Prostate gland (tissue), 2 donors: ENCODE results near the gene NPB. TPM values are rescaled to one million over a fixed set of nuclear protein-coding genes. Genes with fewer than 3 reads are reported as not detected.

ENCODE experiments used
- DNase-seq: peaks from one replicate; pipeline ENCODE4 v3.0.0-alpha.2; 2019; ENCODE audit warnings: low spot score
- H3K27ac ChIP-seq, 2 donors: fragments of 200-600 bp; sonication (generic); 2 replicates each; pipeline ENCODE4 v1.5.1; 2017 to 2019
- H3K27me3 ChIP-seq: fragments of 200-600 bp; sonication (generic); replicated peaks from 2 replicates; pipeline ENCODE4 v1.5.1; 2019; ENCODE audit not compliant: insufficient read depth
- H3K36me3 ChIP-seq, 2 donors: fragments of 200-600 bp; sonication (generic); 1 replicate in 1 of 2; 2 replicates in 1 of 2; pipeline versions ENCODE4 v1.5.1 to v1.8.1; 2017 to 2019
- H3K4me1 ChIP-seq: fragments of 200-600 bp; sonication (generic); replicated peaks from 2 replicates; pipeline ENCODE4 v1.5.1; 2019
- H3K4me3 ChIP-seq, 2 donors: fragments of 200-600 bp; sonication (generic); 2 replicates each; pipeline ENCODE4 v1.5.1; 2017 to 2019
- H3K9me3 ChIP-seq: fragments of 200-600 bp; sonication (generic); 2 replicates; pipeline ENCODE4 v1.5.1; 2017
- POLR2A ChIP-seq: fragments of 450-650 bp; IDR thresholded peaks from one replicate; pipeline ENCODE4 v1.6.1; 2016; ENCODE audit warnings: antibody characterized with exemption, mild to moderate bottlenecking
- POLR2AphosphoS5 ChIP-seq: sonication (generic); formaldehyde crosslinking; IDR thresholded peaks from one replicate; pipeline ENCODE4 v1.6.1; 2017; ENCODE audit warnings: antibody characterized with exemption
- WGBS: methylation state at CpG from one replicate; pipeline ENCODE4 v1.1.5; 2018; 5-methylcytosine and 5-hydroxymethylcytosine counted together
- intact Hi-C: fragments of 100-400 bp; cut with DNase I; formaldehyde crosslinking; loops from one replicate; pipeline ENCODE4 v1.14.2; 2022
- total RNA-seq, 2 donors: library from RNA; depleted of rRNA; stranded (reverse); fragments of >200 nt; gene quantifications; one replicate each; pipeline ENCODE4 v1.1.0, GENCODE V29; 2016
- TF ChIP-seq, protein P1 (sequence below), 4 experiments: fragments of 200-600 bp in 2 of 4; fragments of 450-650 bp in 2 of 4; sonication (generic) in 2 of 4; IDR thresholded peaks; 1 replicate in 3 of 4; 2 replicates in 1 of 4; pipeline ENCODE4 v1.5.1; 2016 to 2019; ENCODE audit warnings: antibody characterized with exemption in 4 of 4, mild to moderate bottlenecking in 2 of 4, moderate library complexity in 2 of 4

NPB gene
- total RNA-seq, 2 donors from 2014 or later = 9.8 to 10.9 TPM

DNA sequence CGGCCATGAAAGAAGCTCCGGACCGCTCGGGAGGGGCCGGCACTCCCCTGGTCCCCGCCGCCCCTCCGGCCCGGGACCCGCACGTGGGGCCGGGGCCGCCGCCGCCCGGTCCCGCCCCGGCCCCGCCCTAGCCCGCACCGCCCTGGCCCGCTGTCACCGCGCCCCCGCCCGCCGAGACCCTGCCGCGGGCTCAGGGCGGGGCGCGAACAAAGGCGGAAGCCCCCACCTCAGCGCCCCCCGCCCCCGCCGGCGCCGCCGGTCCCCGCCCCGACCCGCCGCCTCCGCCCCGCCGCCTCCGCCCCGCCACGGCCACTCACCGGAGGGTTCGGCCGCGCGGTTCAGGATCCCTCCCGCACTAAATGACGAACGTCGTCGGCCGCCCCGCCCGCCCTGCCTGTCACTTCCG is 31.1 kb upstream of the NPB start, which contains the start of gene ARHGDIA:
Gene ARHGDIA, minus strand, starts transcription at position 357 of the 406 bp plus-strand sequence. CDS start 1,407 bp downstream, outside the sequence.
- WGBS = under 1% methylated on average over 38 of the region's 64 CpGs
- TF ChIP-seq, protein P1, sequence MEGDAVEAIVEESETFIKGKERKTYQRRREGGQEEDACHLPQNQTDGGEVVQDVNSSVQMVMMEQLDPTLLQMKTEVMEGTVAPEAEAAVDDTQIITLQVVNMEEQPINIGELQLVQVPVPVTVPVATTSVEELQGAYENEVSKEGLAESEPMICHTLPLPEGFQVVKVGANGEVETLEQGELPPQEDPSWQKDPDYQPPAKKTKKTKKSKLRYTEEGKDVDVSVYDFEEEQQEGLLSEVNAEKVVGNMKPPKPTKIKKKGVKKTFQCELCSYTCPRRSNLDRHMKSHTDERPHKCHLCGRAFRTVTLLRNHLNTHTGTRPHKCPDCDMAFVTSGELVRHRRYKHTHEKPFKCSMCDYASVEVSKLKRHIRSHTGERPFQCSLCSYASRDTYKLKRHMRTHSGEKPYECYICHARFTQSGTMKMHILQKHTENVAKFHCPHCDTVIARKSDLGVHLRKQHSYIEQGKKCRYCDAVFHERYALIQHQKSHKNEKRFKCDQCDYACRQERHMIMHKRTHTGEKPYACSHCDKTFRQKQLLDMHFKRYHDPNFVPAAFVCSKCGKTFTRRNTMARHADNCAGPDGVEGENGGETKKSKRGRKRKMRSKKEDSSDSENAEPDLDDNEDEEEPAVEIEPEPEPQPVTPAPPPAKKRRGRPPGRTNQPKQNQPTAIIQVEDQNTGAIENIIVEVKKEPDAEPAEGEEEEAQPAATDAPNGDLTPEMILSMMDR (IDR thresholded peaks at IDR 0.05) = no peak
- TF ChIP-seq POLR2AphosphoS5 (no peak), POLR2A (no peak)
- Histone ChIP-seq H3K4me1 (peaks cover 21% of the 10 kb centered on the region), H3K36me3 (peaks cover 0 to 10% of the 10 kb centered on the region in 2 donors), H3K27ac (peak within 1 kb of the TSS; percentile 90 to 96), H3K4me3 (peak within 1 kb of the TSS; percentile 69 to 95), H3K9me3 (no peaks in the 10 kb centered on the region), H3K27me3 (no peaks in the 10 kb centered on the region)
- intact Hi-C loops = loop anchor here (1.0 kb wide), 1 partner anchor 10 kb away; no protein-coding TSS in a partner anchor
- DNase-seq = no peak

DNA sequence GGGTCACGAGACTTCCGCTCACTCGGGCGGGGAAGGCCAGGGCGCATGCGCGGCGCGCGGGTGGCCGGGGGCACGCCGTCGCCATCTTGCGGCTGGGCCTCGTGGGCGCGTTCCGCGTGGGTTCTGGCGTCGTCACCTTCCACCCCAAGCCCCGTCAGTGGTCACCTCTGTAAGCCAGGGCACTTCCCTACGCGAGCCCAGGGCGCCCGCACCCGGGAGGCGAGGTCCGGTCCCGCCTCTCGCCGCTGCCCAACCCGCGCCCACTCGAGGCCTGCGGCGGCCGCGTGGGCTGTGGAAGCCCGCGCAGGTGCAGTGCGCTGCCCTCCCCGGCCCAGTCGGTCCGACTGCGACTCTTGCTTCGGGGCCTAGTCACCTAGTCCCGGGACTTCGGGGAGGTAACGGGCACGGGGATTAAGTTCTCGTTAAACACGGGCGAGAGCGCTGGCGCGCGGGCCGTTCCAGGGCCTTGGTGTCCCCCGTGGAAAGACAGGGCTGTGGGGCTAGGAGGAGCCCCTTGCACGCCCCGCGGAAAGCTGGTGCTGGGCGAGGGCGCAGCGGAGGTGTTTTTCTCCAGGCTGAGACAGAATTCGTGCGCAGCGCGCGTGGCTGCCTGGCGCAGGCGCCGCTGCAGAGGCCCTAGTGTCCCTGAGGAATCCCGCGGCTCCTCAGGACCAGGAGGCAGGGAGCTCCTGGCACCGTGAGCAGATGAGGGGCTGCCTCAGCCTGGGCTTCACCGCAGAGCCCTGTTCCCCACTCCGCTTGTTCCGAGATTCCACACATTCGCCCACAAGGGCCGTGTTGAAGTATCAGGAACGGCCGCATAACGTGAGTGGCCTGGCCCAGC is 30.4 kb upstream of the NPB start:
- TF ChIP-seq POLR2A (peak; percentile 93), POLR2AphosphoS5 (peak; percentile 94)
- TF ChIP-seq, protein P1 (IDR thresholded peaks at IDR 0.05) = peak; percentile 26 to 65 (median 58)
- Histone ChIP-seq H3K9me3 (no peaks in the 10 kb centered on the region), H3K27me3 (no peaks in the 10 kb centered on the region), H3K4me3 (peak overlapping the region; percentile 69 to 95), H3K36me3 (peaks cover 0 to 10% of the 10 kb centered on the region in 2 donors), H3K4me1 (peaks cover 21% of the 10 kb centered on the region), H3K27ac (peak overlapping the region; percentile 90 to 96)
- WGBS = under 1% methylated on average over 80 of the region's 86 CpGs
- intact Hi-C loops = loop anchor here (1.0 kb wide), 1 partner anchor 10 kb away; no protein-coding TSS in a partner anchor
- DNase-seq = peak; percentile 90

DNA sequence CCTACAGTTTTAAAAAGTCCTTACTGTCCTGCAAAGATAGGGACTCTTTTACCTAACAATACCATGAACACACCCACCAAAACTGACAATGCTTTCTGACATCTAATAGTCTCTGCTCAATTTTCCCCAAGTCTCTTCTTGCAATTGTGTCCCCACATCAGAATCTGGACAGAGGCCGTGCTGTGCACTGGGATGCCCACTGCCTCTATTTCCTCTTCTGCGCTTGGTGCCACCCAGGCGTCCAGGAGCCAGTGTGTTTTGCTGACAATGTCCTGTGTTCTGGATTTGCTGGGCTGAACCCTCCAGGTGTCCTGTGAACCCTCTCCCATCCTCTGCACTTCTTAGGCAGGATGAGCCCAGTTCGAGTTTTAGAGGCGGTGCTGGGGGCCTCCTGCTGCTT is 24.5 kb upstream of the NPB start:
- DNase-seq = no peak
- Histone ChIP-seq H3K27me3 (no peaks in the 10 kb centered on the region), H3K36me3 (no peaks in the 10 kb centered on the region), H3K27ac (no peak overlapping the region), H3K4me1 (no peaks in the 10 kb centered on the region), H3K4me3 (no peak overlapping the region), H3K9me3 (no peaks in the 10 kb centered on the region)
- intact Hi-C loops = no loop called here
- TF ChIP-seq, protein P1 (IDR thresholded peaks at IDR 0.05) = no peak
- TF ChIP-seq POLR2A (no peak), POLR2AphosphoS5 (no peak)
- WGBS = 96% methylated on average over 5 of the region's 5 CpGs

DNA sequence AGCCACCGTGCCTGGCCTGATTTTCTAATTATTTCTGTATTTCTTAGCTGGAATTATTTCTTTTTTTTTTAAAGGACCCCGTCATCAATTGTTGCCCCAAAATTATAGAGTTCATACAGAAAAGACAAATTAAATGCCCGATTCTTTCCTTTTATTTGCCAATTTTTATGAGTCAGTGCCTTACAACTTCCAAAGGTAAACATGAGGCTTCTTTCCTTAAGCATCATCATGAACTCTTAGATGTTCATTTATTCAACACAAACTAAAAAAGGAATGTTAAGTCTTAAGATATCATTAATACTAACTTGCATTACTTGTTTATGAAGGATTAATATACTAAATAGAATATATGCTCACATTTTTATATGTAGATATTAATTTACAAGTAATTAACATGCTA is 23.7 kb upstream of the NPB start:
- Histone ChIP-seq H3K4me3 (no peak overlapping the region), H3K4me1 (no peaks in the 10 kb centered on the region), H3K9me3 (no peaks in the 10 kb centered on the region), H3K36me3 (no peaks in the 10 kb centered on the region), H3K27me3 (no peaks in the 10 kb centered on the region), H3K27ac (no peak overlapping the region)
- intact Hi-C loops = no loop called here
- 74% methylated on average over 3 of the region's 3 CpGs for WGBS
- TF ChIP-seq POLR2A (no peak), POLR2AphosphoS5 (no peak)
- TF ChIP-seq, protein P1 (IDR thresholded peaks at IDR 0.05) = no peak
- DNase-seq = no peak
